ENCODE results near the gene SMYD3.
A peak's percentile ranks its signal among the peaks of the same experiment; 100 is the strongest.

Gene SMYD3

GRCh38 chr1:246246430-246246829, 260.6 kb downstream of the SMYD3 start:
- Histone ChIP-seq H3K27ac (peak overlapping the region; percentile 71), H3K36me3 (replicated peaks) (no peaks in the 10 kb centered on the region), H3K27me3 (replicated peaks) (no peaks in the 10 kb centered on the region), H3K4me3 (ENCODE audit: low read depth, low read length) (no peak overlapping the region)
- no peak for TF ChIP-seq CTCF (IDR thresholded peaks at IDR 0.05; ENCODE audit: low read depth, low read length, missing control alignments)
- in situ Hi-C loops (cut with HindIII; ENCODE audit: low pct_ligation_motif_present, low sequenced_read_pairs) = no loop called here
- no peak for DNase-seq

GRCh38 chr1:246245541-246245940, 261.5 kb downstream of the SMYD3 start:
- no peak overlapping the region for H3K4me3 ChIP-seq (ENCODE audit: low read depth, low read length)
- TF ChIP-seq CTCF (IDR thresholded peaks at IDR 0.05; ENCODE audit: low read depth, low read length, missing control alignments) = no peak
- H3K27me3 ChIP-seq (replicated peaks) = no peaks in the 10 kb centered on the region
- in situ Hi-C loops (cut with HindIII; ENCODE audit: low pct_ligation_motif_present, low sequenced_read_pairs) = no loop called here
- DNase-seq = no peak
- peak overlapping the region; percentile 71 for H3K27ac ChIP-seq
- no peaks in the 10 kb centered on the region for H3K36me3 ChIP-seq (replicated peaks)

- no peak for TF ChIP-seq CTCF (IDR thresholded peaks at IDR 0.05; ENCODE audit: low read depth, low read length, missing control alignments)
- Histone ChIP-seq H3K4me3 (ENCODE audit: low read depth, low read length) (no peak overlapping the region), H3K27ac (no peak overlapping the region), H3K27me3 (replicated peaks) (no peaks in the 10 kb centered on the region), H3K36me3 (replicated peaks) (no peaks in the 10 kb centered on the region)
- in situ Hi-C loops (cut with HindIII; ENCODE audit: low pct_ligation_motif_present, low sequenced_read_pairs) = no loop called here
- no peak for DNase-seq
These were observed 275.0 kb downstream of the SMYD3 start for GRCh38 chr1:246232126-246232525.

GRCh38 chr1:246226041-246226440, 281.0 kb downstream of the SMYD3 start:
- no peaks in the 10 kb centered on the region for H3K36me3 ChIP-seq (replicated peaks)
- in situ Hi-C loops (cut with HindIII; ENCODE audit: low pct_ligation_motif_present, low sequenced_read_pairs) = no loop called here
- no peaks in the 10 kb centered on the region for H3K27me3 ChIP-seq (replicated peaks)
- no peak for TF ChIP-seq CTCF (IDR thresholded peaks at IDR 0.05; ENCODE audit: low read depth, low read length, missing control alignments)
- DNase-seq = no peak
- no peak overlapping the region for H3K27ac ChIP-seq
- no peak overlapping the region for H3K4me3 ChIP-seq (ENCODE audit: low read depth, low read length)

- H3K27ac ChIP-seq = no peak overlapping the region
- no peak for TF ChIP-seq CTCF (IDR thresholded peaks at IDR 0.05; ENCODE audit: low read depth, low read length, missing control alignments)
- no peaks in the 10 kb centered on the region for H3K27me3 ChIP-seq (replicated peaks)
- in situ Hi-C loops (cut with HindIII; ENCODE audit: low pct_ligation_motif_present, low sequenced_read_pairs) = no loop called here
- DNase-seq = no peak
- H3K4me3 ChIP-seq (ENCODE audit: low read depth, low read length) = no peak overlapping the region
- no peaks in the 10 kb centered on the region for H3K36me3 ChIP-seq (replicated peaks)
These were observed 285.4 kb downstream of the SMYD3 start for GRCh38 chr1:246221485-246222255.
